Skeletal muscle cell (primary cell): ENCODE measurements around the gene DDX1.

ENCODE experiments used
- DNase-seq: peaks from one replicate; pipeline ENCODE4 v3.0.0-alpha.2; 2010; ENCODE audit warnings: low read depth
- H3K4me3 ChIP-seq: 2 replicates; pipeline ENCODE4 v1.5.1; 2011; ENCODE audit warnings: low read depth, mild to moderate bottlenecking, control low read depth, low read length, moderate library complexity

DDX1 gene

DNA sequence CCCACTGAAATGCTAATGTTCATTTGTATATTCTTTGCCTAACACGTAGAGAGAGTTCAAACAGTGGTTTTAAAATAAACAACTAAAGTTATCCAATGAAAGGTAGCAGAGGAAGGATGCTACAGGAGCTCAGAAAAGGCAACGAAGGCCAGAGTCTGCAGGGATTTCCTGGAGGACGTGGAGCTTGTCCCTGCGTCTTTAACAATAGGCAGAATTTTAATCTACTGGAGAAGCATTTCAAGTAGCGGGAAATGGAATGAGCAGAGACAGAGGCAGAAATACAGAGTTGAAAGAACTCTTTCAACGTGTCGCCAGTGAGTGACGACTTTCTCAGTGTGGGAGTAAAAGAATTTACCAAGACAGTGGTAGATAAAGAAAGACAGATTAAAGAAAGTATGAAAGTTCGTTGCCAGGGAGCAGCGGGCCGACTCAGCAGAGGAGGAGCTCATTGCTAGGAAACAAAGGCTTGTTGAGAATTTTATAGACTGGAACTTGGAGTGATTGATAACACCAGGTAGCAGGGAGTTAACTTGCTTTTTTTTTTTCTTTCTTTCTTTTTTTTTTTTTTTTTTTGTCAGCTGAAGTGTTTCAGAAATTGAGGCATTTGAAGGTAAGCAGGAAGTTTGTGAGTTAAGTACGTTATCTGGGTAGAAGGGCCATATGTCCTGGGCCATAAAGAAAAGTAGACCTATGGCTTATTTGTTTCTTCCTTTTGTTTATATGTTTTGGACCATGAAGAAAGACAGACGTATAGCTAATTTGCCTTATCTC is 29.9 kb upstream of the DDX1 start:
- DNase-seq, result no peak
- H3K4me3 ChIP-seq, result peak overlapping the region; percentile 96

DNA sequence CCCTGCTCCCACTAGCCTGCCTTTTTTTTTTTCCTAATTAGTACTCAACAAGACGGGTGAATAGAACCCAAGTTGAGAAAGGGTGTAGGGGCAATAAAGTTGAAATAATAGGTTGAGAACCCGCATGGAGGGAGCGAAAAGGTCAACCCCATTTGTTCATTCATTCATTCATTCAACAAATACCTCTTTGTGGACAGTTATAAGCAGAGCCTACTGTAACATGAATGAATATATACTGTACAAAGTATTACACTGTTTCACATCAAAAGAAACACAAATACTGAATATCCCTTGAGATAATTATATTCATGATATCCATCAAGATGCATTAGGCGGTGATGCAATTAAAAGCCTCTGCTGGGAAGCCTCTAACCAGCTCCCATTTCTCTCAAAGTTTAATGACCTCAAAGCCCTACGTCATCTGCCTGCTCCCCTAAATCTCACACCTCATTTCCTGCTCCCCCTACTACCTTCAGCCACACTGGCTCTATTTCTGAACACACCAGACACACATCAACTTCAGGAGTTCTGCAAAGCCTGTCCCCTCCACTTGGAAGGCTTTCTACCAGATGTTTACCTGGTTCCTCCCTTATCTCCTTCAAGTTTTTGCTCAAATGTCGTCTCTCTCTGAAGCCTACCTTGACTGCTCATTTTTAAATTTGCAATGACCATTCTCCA is 29.2 kb upstream of the DDX1 start:
- no peak overlapping the region for H3K4me3 ChIP-seq

DNA sequence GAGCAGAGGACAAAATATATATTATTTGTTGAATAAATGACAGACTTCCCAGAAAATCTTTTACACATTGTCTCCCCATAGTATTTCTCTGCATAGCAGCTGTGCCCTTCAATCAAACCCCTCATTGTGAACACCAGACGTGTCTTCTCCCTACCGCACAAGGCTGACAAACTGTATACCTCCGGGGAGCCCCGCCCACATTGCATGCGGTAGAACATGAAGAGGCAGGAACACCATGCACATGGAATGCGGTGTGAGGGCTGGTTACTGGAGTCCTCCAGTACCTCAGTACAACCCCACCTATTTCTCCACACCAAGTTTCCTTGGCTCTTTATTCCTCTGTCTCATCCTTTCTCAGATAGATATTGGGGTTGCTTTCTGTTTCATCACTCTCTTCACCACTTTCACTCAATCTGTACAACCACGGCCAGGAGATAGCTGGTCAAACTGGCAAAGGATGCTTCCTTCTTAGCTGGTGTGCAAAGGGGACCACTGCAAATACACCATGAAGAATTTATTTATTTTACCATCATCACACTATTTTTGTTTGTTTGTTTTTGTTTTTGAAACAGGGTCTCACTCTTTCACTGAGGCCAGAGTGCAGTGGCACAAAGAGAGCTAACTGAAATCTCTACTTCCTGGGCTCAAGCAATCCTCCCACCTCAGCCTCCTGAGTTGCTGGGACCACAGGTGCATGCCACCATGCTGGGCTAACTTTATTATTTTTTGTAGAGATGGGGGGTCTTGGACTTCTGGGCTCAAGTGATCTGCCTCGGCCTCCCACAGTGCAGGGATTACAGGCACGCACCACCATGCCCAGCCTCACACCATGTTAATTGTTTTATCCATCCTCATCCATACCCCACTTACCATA is 28.2 kb upstream of the DDX1 start:
- no peak overlapping the region for H3K4me3 ChIP-seq

More for the DNA sequence above, 29.2 kb upstream of the DDX1 start:
- no peak for DNase-seq

DNA sequence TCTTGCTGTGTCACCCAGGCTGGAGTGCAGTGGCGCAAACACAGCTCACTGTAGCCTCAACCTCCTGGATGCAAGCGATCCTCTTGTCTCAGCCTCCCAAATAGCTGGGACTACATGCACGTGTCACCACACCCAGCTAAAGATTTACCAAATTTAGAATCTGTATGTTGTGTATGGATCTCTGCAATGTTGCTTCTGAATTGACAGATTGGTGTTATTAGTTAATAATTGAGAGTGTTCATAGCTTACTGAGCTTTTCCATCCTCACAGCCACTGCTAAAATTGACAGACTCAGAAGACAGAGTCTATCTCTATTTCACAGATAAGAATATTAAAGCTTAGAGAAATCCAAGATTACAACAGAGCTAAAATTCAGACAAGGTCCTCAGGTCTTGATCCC is 26.3 kb upstream of the DDX1 start:
- no peak for DNase-seq
- no peak overlapping the region for H3K4me3 ChIP-seq

More for the DNA sequence above, 28.2 kb upstream of the DDX1 start:
- no peak for DNase-seq

DNA sequence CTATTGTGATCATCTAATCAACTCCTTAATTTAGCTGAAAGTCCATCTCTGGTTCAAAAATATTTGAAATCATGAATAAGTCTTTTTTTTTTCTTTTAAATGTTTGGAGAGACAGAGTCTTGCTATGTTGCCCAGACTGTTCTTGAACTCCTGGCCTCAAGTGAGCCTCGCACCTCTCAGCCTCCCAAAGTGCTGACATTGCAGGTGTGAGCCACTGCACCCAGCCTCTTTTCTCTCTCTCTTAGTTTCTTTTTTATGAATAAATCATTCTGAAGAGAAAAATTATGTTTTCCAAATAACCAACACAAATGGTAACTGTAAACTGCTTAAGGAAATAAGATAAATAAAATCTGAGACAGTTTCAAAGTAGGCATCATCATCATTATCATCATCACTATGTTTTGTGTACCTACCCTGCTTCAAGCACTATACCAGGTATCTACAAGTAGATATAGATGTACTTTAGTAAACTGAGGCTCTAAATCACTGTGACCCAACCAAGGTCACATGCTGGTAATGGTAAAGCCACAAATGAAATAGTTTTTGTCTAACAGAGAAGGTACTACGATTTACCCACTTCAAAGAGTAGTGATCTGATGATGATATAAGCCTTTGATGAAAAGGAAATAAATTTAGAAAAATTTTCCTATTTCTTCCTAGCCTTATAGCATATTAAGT is 25.5 kb upstream of the DDX1 start:
- H3K4me3 ChIP-seq, result no peak overlapping the region
- no peak for DNase-seq

DNA sequence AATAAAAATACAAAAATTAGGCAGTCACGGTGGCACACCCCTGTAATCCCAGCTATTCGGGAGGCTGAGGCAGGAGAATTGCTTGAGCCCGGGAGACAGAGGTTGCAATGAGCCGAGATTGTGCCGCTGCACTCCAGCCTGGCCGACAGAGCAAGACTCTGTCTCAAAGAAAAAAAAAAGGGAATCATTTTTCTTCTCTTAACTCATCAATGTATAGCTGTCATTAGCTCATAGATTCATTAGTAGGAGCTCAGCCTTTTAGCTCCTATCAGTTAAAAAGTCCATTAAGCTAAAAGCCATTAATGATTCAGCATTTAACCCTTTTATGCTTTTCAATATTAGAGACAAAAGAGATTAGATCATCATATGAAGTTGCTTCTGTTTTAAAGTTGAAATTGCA is 24.8 kb upstream of the DDX1 start:
- no peak for DNase-seq
- H3K4me3 ChIP-seq, result no peak overlapping the region

DNA sequence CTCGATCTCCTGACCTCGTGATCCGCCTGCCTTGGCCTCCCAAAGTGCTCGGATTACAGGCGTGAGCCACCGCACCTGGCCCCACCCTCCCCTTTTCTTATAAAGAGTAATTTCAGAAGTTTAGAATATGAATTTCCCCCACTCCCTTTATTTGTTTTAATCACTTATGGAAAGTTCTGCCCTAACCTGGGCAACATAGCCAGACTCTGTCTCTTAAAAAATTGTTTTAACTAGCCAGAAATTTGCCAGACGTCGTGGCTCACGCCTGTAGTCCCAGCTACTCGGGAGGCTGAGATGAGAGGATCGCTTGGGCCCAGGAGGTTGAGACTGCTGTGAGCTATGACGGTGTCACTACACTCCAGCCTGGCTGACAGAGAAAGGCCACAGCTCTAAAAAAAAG is 22.8 kb upstream of the DDX1 start:
- no peak overlapping the region for H3K4me3 ChIP-seq
- no peak for DNase-seq

DNA sequence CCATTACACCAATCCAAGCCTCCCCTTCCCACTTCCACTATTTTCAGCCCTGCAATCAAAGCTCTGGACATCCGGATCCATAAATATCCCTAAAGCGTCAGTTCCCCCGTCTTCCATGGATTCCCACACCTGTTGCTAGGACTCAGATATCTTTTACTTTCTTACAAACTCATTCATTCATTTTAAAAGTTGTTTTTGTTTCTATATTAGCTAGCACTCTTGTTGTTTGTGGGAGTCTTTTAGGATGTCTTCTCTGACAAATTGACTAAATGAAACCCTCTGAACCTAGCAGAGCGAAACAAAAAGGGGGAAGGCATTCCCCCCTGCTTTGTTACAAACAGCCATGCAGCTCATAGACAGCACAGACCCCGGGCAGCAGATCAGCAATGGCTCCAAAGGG is 21.6 kb upstream of the DDX1 start:
- no peak overlapping the region for H3K4me3 ChIP-seq
- no peak for DNase-seq

DNA sequence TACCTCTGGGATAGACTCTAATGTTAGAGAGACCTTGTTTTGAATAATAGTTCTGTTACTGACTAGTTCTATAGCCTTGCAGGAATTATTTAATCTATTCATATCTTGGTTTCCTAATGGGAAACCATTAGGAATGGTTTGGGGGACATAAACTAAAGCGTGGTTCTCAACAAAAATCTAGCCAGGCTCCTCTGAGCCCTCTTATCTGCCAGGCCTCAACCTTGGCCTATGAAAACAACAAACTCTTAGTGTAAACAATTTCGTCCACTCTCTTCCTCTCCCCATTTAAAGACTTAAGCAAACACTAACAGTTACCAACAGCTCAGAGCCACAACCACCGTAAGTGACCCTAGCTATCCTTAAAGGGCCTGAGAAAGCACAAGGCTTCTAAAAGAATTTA is 19.9 kb upstream of the DDX1 start:
- H3K4me3 ChIP-seq, result no peak overlapping the region
- DNase-seq, result no peak

DNA sequence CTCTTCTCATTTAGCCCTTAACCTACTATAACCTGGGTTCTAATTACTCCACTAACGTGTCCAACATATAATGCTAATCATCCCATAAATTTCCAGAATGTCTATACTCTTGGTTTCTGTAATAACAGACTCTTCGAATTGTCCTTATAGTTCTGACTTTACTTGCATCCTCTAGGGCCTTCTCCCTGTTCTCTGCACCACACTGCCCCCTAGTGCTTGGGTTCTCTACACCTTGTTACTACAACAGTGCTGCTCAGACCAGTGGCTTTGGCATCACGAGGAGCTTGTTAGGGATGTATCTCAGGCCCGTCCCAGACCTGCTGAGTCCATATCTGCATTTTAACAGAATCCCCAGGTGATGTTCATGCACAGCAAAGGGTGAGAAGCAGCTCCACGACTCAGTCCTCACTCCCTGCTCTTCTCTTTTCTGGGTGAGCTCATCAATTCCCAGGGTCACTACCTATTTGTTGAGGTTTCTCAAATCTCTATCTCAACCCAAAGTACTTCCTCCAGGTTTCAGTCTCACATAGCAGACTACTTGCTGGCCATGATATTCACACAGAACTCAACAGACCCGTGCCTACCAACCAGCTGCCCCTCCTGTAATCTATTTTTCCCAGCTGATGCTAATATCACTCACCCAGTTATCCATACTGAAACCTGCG is 14.5 kb upstream of the DDX1 start:
- no peak for DNase-seq
- no peak overlapping the region for H3K4me3 ChIP-seq

DNA sequence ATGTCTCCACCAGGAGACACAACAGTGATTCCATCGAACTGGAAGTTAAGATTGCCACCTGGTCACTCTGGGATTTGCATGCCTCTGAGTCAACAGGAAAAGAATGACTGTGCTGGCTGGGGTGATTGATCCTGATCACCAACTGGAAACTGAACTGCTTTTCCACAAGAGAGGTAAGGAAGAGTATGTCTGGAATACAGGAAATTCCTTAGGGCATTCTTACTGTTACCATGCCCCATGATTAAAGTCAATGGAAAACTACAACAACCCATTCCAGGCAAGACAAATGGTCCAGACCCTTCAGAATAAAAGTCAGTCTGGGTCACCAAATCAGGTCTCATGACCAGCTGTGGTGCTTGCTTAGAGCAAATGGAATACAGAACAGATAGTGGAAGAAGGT is 12.0 kb upstream of the DDX1 start:
- DNase-seq, result no peak
- H3K4me3 ChIP-seq, result no peak overlapping the region

DNA sequence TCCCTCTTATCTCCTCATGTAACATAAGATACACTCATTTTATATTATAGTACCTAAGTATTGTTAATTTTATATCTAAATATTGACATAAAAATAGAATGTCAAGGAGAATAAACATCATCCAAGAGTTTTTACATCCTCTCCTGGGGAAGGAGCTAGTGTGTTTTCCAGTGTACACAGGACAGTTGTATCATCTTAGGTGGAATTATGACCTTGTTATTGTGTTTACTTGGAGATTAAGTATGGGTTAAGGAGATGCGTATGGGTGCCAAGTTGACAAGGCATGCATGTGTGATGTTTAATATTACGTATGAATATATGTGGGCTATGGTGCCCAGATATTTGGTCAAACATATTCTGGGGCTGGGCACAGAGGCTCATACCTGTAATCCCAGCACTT is 11.2 kb upstream of the DDX1 start:
- no peak for DNase-seq
- H3K4me3 ChIP-seq, result no peak overlapping the region

DNA sequence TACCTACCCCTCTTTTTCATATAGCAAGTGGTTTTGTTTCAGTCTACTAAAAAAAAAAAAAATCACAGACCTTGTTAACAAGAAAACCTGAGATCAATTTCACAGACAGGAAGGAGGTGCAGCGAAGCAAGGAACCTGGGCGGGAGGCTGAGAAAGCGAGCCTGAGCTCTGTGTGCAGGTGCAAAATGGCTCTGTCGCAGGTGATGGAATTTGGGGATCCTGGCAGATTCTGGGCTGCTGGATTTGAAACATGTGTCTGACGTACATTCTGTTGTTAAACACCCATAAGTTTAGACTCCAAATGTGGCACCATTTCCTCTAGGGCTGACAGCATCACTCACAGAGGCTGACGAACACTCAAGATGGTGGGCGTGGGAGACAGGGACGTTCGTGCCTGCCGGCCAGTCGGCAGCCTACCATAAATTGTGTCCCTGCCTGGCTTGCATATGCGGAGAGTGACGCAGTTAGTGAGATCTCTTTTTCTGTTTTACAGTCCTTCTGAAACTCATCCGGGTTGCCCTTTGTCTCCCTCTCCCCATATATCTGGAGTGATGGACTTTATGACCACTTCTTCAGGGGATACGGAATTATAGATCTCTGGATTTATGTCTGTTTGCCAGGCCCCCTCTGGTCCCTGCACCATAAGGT is 8.8 kb upstream of the DDX1 start:
- H3K4me3 ChIP-seq, result no peak overlapping the region
- DNase-seq, result no peak

DNA sequence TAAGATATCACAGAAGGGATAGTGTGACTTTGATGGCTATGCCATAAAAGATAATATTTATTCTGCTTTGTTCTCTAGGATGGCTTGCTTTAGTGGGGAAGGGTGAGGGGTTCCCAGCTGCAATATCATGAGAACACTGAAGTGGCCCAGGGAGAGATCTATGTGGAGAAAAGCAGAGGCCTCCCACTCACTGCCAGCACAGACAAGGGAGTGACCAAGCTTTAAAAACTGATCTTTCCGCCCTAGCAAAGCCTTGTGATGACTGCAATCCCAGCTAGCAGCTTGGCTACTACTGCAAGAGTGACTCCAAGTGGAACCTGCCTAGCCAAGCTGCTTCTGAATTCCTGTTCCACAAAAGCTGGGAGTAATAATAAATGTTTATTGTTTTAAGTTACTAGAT is 7.8 kb upstream of the DDX1 start:
- H3K4me3 ChIP-seq, result no peak overlapping the region
- DNase-seq, result no peak

DNA sequence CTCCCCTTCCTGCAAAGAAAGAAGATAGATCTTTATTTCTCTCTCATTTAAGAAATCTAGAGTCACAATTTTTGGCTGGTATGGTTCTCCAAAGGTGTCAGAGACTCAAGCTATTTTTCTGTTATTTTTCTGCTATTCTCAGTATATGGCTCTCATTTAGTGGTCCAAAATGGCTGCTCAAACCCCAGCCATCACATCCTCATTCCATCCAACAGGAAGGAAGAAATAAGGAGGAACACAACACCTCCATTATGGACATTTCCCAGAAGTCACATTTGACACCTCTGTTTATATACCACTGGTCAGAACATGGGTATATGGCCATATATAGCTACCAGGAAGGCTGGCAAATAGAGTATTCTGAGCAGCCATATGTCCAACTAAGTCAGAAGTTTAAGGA is 7.4 kb upstream of the DDX1 start:
- no peak for DNase-seq
- no peak overlapping the region for H3K4me3 ChIP-seq

DNA sequence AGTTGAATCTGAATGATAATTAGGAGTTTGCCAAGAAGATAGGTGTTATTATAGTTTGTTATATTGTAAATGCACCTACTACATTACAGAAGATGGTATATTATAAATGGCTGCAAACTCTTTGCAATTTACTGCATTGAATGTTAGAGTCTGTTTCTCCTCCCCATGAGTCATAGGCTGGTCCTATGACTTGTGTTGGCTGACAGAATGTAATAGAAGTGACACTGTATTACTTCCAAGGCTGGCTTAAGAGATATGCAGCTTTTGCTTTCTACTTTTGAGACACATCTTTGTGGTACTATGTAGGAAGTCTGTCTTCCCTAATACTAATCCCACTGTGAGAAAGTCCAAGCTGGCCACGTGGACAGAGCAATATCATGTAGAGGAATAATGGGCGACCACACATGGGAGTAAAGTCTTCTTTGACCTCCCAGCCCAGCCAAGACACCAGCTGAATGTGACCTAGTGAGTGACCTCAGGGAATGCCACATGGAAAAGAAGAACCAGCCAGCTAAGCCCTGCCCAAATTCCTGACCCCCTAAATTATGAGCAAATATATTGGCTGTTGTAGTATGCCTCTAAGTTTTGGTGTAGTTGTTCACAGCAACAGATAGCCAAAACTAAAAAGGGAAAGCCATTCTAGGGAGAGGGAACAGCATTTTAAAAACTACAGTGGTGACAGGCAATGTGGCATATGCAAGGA is 6.8 kb upstream of the DDX1 start:
- DNase-seq, result no peak
- H3K4me3 ChIP-seq, result no peak overlapping the region

DNA sequence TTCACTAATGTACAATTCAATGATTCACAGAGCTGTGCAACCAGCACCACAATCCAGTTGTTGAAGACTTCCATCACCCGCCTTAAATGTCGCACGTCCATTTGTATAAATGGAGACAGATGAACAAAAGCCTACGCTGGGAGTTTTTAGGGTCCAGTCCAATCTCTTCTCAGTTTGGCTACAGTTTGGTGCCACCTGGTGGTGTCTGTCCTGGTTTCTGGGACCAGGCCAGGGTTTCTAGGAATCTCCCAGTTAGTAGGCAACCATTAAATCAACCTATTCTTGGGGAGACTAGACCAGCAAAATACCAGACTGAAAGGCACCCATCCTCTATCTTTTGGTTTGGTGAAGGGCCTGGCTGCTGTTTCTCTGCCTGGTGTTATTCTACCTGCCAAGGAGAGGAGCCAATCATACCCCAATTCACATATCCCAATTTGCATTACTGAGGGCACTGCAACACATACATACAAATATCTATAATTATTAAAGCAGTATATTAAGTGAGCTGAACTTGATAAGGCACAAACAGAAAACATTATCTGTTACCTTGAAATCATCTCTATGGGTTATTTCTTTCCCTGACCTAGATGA is 3.2 kb upstream of the DDX1 start:
- H3K4me3 ChIP-seq, result no peak overlapping the region
- DNase-seq, result no peak

DNA sequence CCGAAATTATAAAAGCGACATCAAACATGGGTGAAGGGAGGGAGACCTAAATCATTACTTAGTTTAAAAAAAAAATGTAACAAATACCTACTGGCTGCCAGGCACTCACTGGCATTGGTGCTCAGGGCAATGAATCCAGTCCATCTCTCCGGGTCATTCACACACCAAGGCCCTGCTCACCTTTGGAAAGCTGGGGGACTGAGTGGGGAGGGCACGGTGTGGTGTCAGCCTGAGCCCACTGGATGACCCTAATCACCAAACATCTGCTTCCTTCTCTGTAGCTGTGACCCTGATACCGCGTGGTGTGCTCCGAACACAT is 336 bp upstream of the DDX1 start:
- no peak for DNase-seq
- peak overlapping the region; percentile 87 for H3K4me3 ChIP-seq
